DOHH2 (cell line): Measurements from ENCODE around the gene UBTD2.

Experiments
- EZH2phosphoT487 ChIP-seq: fragments of 200-600 bp; sonication (generic); IDR thresholded peaks from 2 replicates; pipeline ENCODE4 v1.6.1; 2017; ENCODE audit warnings: borderline replicate concordance, mild to moderate bottlenecking, antibody characterized with exemption, low read length, moderate library complexity, mixed read lengths
- TF ChIP-seq, protein P1 (sequence below): fragments of 200-600 bp; sonication (generic); IDR thresholded peaks from one replicate; pipeline ENCODE4 v1.5.1; 2014; ENCODE audit warnings: antibody characterized with exemption, mild to moderate bottlenecking, low read depth, low read length; ENCODE audit not compliant: poor library complexity, severe bottlenecking

DNA sequence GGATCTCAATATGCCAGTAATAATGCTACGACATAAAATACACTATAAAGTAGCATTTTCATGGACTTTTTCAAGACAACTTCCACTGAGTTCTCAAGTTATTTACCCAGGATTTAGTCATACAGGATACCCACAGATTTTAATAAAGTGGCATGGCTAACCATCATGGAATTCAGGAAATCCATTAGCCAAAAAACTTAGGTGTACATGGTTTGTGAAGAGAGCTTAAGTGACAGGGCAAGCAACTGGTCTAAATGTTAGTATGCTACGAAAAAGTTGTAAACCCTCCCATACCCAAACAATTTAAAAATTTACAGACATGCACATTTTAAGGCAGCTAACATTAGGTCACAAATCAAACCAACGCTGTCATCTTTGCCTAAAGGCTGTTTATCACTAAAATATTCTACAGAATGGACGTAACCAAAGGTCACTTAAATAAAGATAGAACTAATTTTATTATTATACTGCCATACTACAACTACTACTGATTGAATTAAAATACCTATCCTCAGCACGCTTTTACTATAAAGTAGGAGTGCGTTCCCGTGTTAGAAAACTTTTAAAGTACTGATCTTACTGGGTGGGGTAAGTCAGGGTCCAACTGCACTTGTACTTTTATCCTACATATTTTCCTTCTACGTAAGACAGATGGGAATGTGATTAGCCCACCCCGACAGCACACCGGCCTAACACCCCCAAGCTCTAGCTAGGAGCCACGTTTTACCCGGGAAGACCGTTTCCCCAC lies 1.1 kb downstream of the UBTD2 start:
- TF ChIP-seq, protein P1, sequence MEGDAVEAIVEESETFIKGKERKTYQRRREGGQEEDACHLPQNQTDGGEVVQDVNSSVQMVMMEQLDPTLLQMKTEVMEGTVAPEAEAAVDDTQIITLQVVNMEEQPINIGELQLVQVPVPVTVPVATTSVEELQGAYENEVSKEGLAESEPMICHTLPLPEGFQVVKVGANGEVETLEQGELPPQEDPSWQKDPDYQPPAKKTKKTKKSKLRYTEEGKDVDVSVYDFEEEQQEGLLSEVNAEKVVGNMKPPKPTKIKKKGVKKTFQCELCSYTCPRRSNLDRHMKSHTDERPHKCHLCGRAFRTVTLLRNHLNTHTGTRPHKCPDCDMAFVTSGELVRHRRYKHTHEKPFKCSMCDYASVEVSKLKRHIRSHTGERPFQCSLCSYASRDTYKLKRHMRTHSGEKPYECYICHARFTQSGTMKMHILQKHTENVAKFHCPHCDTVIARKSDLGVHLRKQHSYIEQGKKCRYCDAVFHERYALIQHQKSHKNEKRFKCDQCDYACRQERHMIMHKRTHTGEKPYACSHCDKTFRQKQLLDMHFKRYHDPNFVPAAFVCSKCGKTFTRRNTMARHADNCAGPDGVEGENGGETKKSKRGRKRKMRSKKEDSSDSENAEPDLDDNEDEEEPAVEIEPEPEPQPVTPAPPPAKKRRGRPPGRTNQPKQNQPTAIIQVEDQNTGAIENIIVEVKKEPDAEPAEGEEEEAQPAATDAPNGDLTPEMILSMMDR, result no peak
- no peak for TF ChIP-seq EZH2phosphoT487
